ENCODE results near the gene UQCC2.

Gene UQCC2

DNA sequence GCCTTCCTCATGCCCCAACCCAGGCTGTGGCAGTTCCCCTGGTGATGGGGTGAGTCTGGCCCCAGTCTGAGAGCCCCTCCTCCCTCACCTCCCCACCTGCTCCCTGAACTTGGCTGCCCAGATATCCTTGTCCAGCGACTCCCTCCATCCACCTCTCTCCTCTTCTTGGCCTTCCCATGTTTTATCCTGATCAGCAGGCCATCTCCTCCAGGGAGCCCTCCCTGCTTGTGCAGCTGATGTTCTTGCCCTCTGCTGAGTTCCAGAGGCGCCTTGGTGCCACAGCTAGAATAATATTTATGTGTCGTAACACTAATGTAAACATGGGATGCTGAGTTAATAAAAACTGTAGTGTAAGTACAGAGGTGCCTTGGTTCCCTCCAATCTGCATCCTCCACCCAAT lies 45.6 kb upstream of the UQCC2 start:
- TF ChIP-seq POLR2AphosphoS5 (IDR thresholded peaks at IDR 0.05; ENCODE audit: low read depth, low read length) (no peak), TAF1 (IDR thresholded peaks at IDR 0.05; ENCODE audit: borderline replicate concordance, insufficient read depth, low read length) (no peak), FOXP2 (optimal IDR thresholded peaks at IDR 0.05; ENCODE audit: borderline replicate concordance, extremely low read depth, extremely low read length, insufficient read depth) (no peak), SIN3A (IDR thresholded peaks at IDR 0.05; ENCODE audit: borderline replicate concordance, insufficient read depth, low read length) (no peak)
- TF ChIP-seq, protein P1, sequence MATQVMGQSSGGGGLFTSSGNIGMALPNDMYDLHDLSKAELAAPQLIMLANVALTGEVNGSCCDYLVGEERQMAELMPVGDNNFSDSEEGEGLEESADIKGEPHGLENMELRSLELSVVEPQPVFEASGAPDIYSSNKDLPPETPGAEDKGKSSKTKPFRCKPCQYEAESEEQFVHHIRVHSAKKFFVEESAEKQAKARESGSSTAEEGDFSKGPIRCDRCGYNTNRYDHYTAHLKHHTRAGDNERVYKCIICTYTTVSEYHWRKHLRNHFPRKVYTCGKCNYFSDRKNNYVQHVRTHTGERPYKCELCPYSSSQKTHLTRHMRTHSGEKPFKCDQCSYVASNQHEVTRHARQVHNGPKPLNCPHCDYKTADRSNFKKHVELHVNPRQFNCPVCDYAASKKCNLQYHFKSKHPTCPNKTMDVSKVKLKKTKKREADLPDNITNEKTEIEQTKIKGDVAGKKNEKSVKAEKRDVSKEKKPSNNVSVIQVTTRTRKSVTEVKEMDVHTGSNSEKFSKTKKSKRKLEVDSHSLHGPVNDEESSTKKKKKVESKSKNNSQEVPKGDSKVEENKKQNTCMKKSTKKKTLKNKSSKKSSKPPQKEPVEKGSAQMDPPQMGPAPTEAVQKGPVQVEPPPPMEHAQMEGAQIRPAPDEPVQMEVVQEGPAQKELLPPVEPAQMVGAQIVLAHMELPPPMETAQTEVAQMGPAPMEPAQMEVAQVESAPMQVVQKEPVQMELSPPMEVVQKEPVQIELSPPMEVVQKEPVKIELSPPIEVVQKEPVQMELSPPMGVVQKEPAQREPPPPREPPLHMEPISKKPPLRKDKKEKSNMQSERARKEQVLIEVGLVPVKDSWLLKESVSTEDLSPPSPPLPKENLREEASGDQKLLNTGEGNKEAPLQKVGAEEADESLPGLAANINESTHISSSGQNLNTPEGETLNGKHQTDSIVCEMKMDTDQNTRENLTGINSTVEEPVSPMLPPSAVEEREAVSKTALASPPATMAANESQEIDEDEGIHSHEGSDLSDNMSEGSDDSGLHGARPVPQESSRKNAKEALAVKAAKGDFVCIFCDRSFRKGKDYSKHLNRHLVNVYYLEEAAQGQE (IDR thresholded peaks at IDR 0.05; ENCODE audit: insufficient read depth in 1 of 2, low read depth in 2 of 2, low read length in 2 of 2): no peak

DNA sequence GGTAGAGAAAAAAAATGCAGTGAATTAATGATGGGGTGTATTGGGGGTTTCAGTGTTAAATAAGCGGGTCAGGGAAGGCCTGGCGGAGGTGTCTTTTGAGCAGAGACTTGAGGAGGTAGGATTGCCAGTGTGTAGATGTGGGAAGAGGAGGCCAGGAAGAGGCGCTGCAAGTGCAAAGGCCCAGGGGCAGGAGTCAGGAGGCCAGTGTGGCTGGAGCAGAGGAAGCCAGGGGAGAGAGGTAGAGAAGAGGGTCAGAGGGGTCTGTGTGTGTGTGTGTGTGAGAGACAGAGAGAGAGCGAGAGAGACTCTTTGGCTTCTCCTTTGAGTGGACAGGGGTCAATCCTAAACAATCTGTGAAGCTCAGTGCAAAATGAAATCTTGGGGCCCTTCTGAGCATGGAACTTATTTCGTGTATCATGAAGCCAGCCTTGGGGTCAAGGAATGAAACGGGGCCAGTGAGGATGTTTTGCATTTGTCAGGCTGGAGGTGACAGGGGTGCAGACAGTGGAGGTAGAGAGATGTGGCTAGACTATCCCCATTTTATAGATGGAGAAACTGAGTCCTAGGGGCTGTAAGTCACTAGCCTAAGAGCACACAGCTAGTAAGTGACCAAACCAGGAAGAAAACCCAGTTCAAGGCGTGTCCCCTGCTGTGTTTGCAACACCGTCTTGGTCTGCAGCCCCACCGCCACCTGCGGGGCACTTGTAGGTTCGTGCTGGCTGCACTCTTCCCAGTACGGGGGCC lies 44.9 kb upstream of the UQCC2 start:
- TF ChIP-seq POLR2AphosphoS5 (IDR thresholded peaks at IDR 0.05; ENCODE audit: low read depth, low read length) (no peak), SIN3A (IDR thresholded peaks at IDR 0.05; ENCODE audit: borderline replicate concordance, insufficient read depth, low read length) (no peak), TAF1 (IDR thresholded peaks at IDR 0.05; ENCODE audit: borderline replicate concordance, insufficient read depth, low read length) (no peak), FOXP2 (optimal IDR thresholded peaks at IDR 0.05; ENCODE audit: borderline replicate concordance, extremely low read depth, extremely low read length, insufficient read depth) (no peak)
- TF ChIP-seq, protein P1 (IDR thresholded peaks at IDR 0.05; ENCODE audit: insufficient read depth in 1 of 2, low read depth in 2 of 2, low read length in 2 of 2): no peak

DNA sequence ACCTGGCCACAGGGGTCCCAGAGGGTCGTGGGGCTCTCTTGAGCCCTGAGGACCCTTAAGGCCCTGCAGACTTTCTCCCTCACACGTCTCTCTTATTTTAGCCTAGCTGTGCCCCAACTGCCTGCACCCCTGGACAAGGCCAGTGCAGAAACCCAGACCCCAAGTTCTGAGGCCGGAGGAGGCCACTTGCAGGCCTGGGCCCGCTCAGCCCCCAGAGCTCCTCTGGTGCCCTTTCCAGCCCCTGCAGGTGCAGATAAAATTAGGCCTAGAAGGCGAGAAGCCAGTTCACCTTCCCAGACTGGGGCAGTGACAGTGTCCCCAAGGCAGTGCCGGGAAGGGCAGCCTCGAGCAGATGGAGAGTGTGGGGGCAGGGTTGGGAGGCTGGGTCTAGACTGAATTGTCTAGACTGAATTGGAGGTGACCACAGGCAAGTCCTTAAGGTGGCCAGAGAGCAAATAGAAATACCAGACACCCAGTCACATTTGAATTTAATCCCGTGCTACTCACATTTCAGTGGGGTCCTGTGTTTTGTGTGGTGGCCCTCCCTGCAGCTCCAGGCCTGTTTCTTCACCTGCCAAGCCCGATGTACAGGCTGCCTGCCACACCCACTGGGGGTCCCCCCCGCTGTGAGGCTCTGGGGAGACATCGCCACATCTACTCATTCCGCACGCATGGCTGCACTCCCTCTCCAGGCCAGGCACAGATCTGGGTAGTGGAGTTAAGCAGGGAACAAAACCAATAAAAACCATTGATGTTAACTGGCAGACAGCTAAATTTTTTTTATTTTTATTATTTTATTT lies 43.8 kb upstream of the UQCC2 start:
- TF ChIP-seq FOXP2 (optimal IDR thresholded peaks at IDR 0.05; ENCODE audit: borderline replicate concordance, extremely low read depth, extremely low read length, insufficient read depth) (no peak), TAF1 (IDR thresholded peaks at IDR 0.05; ENCODE audit: borderline replicate concordance, insufficient read depth, low read length) (no peak), SIN3A (IDR thresholded peaks at IDR 0.05; ENCODE audit: borderline replicate concordance, insufficient read depth, low read length) (no peak), POLR2AphosphoS5 (IDR thresholded peaks at IDR 0.05; ENCODE audit: low read depth, low read length) (no peak)
- TF ChIP-seq, protein P1 (IDR thresholded peaks at IDR 0.05; ENCODE audit: insufficient read depth in 1 of 2, low read depth in 2 of 2, low read length in 2 of 2): no peak

DNA sequence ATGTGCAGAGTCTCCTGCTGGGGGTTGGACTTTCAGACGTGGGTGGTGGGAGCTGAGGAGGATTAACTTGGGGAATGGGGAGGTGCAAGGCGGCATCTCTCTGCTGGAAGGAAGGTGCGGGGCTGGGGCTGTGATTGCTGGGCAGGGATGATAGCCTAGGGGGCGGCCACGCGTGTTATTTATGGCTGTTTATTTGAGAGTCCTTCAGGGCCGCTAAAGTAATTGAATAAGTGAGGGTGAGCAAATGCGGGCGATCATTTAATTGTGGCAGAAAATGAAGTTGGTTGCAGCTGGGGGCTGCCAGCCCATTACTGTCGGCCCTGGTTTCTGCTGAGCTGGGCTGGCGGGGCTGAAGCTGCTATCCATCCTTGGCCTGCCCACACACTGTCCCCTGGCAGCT lies 42.7 kb upstream of the UQCC2 start:
- TF ChIP-seq TAF1 (IDR thresholded peaks at IDR 0.05; ENCODE audit: borderline replicate concordance, insufficient read depth, low read length): no peak
- TF ChIP-seq FOXP2 (optimal IDR thresholded peaks at IDR 0.05; ENCODE audit: borderline replicate concordance, extremely low read depth, extremely low read length, insufficient read depth): no peak
- no peak for TF ChIP-seq SIN3A (IDR thresholded peaks at IDR 0.05; ENCODE audit: borderline replicate concordance, insufficient read depth, low read length)
- no peak for TF ChIP-seq POLR2AphosphoS5 (IDR thresholded peaks at IDR 0.05; ENCODE audit: low read depth, low read length)
- TF ChIP-seq, protein P1 (IDR thresholded peaks at IDR 0.05; ENCODE audit: insufficient read depth in 1 of 2, low read depth in 2 of 2, low read length in 2 of 2): no peak
